Kidney epithelial cell (primary cell): ENCODE measurements around the gene GPC1. TPM values are rescaled to one million over a fixed set of nuclear protein-coding genes. Genes with fewer than 3 reads are reported as not detected.

Experiments
- DNase-seq: peaks from one replicate; pipeline ENCODE4 v3.0.0-alpha.2; 2010; ENCODE audit warnings: low read depth
- H3K27me3 ChIP-seq: 2 replicates; pipeline ENCODE4 v1.6.0; 2011; ENCODE audit warnings: low read length; ENCODE audit not compliant: control insufficient read depth, insufficient read depth
- H3K36me3 ChIP-seq: 2 replicates; pipeline ENCODE4 v1.5.1; 2011; ENCODE audit warnings: low read length; ENCODE audit not compliant: control insufficient read depth, insufficient read depth
- H3K4me3 ChIP-seq: 2 replicates; pipeline ENCODE4 v1.5.1; 2011; ENCODE audit warnings: low read depth, mild to moderate bottlenecking, control low read depth, low read length
- total RNA-seq: library from RNA; depleted of rRNA; stranded (reverse); fragments of >200 nt; gene quantifications from 2 replicates; pipeline ENCODE4 v1.2.3, GENCODE V29; 2015
- TF ChIP-seq, protein P1 (sequence below): IDR thresholded peaks from 2 replicates; pipeline ENCODE4 v1.5.1; 2011; ENCODE audit warnings: mild to moderate bottlenecking, moderate library complexity, low read length, control low read depth, inconsistent platforms; ENCODE audit not compliant: insufficient read depth, poor library complexity, severe bottlenecking

The GPC1 gene
- total RNA-seq, 1 donor from 2014 or later, result 75.2 TPM

DNA sequence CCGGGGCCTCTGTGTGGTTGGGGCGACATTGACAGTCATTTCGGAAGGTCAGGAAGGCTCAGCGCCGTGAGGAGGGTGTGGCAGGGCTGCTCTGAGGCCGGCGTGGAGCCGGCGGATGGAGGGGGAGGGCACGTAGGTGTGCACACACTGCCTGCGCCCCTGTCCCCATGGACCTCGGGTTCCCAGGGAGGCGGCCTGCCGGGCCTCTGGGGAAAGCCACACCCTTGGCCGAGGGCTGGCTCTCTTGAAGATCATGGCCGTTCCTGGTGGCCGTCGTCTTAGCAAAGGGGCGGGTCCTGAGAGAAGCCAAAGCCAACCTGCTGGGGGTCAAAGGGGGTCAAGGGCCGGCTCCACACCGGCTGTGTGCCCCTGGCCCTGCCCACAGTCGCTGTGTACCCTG is 11.9 kb downstream of the GPC1 start:
- no peak for DNase-seq
- TF ChIP-seq, protein P1, sequence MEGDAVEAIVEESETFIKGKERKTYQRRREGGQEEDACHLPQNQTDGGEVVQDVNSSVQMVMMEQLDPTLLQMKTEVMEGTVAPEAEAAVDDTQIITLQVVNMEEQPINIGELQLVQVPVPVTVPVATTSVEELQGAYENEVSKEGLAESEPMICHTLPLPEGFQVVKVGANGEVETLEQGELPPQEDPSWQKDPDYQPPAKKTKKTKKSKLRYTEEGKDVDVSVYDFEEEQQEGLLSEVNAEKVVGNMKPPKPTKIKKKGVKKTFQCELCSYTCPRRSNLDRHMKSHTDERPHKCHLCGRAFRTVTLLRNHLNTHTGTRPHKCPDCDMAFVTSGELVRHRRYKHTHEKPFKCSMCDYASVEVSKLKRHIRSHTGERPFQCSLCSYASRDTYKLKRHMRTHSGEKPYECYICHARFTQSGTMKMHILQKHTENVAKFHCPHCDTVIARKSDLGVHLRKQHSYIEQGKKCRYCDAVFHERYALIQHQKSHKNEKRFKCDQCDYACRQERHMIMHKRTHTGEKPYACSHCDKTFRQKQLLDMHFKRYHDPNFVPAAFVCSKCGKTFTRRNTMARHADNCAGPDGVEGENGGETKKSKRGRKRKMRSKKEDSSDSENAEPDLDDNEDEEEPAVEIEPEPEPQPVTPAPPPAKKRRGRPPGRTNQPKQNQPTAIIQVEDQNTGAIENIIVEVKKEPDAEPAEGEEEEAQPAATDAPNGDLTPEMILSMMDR, result no peak
- Histone ChIP-seq H3K27me3 (peaks cover 7% of the 10 kb centered on the region), H3K36me3 (no peaks in the 10 kb centered on the region), H3K4me3 (no peak overlapping the region)

DNA sequence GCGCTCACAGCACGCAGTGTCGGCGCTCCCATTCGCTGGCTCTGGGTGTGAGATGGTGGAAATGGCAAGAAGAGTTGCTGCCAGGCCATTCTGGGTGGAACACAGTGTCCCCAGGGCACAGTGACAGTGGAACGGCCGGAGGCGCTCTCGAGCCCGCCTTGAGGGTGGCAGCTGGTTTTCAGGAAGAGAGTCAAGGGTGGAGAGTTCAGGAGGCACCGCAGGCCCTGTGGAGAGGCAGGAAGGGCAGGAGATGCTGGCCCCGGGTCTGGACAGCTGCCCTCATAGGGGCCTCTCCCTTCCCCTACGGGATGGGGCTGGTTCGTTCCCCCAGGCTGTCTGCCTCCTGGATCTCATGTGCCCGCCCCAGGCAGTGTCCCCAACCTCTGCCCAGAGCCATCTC is 12.5 kb downstream of the GPC1 start:
- TF ChIP-seq, protein P1, result no peak
- Histone ChIP-seq H3K27me3 (peaks cover 9% of the 10 kb centered on the region), H3K36me3 (no peaks in the 10 kb centered on the region), H3K4me3 (no peak overlapping the region)
- no peak for DNase-seq

DNA sequence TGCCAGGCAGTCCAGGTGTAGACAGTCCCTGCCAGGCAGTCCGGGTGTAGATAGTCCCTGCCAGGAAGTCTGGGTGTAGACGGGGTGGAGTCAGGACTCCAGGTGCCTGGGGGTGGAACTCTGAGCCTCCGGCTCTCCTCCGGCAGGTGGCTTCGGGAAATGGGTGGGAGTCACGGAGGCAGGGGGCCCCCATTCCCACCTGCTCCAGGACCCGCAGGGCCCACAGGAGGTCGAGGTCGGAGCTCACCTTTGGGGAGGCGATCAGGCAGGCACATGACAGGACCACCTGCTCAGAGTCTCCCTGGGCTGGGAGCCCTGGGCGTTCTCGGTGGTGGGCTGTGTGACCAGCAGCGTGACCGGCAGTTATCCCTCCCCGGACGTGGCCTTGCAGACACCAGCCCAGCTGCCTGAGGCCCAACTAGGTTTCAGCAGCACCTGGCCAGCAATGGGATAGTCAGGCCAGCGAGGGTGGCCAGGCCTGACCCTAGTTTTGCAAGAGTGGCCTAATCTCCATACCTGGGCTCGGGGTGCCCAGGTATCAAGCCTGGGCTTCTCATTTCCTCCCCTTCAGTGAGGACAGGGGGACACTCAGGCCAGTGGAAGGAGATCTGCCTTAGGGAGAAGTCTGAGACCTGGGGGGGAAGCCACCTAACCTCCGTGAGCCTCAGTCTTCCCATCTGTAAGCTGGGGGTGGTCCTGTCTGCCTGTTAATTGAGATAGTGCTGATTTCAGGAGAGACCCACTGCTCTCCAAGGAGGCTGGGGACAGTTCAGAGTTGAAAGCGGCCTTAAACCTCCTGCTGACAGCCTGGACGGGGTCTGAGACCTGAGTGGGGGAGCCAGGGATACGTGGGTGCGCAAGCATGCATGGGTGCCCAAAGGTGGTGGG is 13.2 kb downstream of the GPC1 start:
- H3K36me3 ChIP-seq, result no peaks in the 10 kb centered on the region
- no peak overlapping the region for H3K4me3 ChIP-seq
- H3K27me3 ChIP-seq, result peaks cover 11% of the 10 kb centered on the region
- DNase-seq, result no peak
- TF ChIP-seq, protein P1, result no peak

DNA sequence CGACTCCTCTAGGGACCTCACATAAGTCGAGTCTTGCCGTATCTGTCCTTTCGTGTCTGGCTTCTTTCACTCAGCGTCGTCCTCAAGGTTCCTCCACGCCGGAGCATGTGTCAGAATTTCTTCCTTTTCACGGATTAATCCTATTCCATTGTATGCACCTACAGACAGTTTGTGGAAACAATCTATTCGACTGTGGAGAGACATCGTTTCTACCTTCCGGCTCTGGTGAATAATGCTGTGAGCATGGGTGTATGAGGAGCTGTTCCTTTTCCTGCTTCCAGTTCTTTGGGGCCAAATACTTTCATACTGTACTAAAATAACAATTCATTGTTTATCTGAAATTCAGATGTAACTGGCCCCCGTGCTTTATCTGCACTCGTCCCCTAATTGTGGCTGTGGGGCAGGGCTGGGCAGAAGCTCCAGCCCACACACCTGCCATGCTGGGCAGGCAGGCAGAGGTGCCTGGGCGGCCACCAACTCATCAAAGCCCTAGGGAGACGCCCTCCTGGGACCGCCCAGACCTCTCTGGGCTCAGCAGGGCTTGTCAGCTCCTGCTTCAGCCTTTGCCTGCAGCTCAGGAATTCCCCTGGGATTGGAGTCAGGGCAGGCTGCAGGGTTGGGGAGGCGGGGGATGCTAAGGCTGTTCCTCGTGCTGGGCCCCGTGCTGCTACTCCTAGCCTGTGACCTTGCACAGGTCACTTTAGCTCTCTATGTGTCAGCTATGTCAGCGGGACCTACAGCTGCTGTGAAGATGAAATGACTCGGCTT is 14.5 kb downstream of the GPC1 start:
- no peak overlapping the region for H3K4me3 ChIP-seq
- peaks cover 24% of the 10 kb centered on the region for H3K27me3 ChIP-seq
- DNase-seq, result no peak
- no peaks in the 10 kb centered on the region for H3K36me3 ChIP-seq
- TF ChIP-seq, protein P1, result no peak

DNA sequence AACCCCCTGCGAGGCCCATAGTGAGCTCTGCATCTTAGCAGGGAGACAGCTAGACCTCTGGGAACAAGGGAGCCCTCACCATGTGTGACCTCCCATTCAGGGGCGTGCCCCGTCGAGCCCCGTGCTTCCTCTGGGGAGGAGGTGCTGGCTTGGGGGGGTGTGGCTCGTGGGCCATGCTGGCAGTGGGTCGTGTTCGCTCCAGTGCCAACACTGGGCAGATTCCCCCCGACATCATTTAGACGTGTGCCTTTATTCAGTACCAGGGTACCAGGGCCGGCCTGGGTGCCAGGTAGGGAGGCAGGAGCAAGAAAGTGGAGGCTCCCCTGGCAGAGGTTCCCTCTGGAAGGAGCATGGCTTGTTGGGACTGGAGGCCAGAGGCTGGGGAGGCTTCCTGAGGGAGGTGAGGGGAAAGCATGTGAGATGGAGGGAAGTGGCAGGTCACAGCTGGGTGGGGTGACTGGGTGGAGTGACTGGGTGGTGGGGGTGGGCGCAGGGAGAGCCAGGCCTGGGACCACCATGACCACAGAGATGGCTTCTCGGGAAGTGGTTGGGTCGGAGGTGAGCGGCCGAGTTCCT is 15.2 kb downstream of the GPC1 start:
- Histone ChIP-seq H3K36me3 (no peaks in the 10 kb centered on the region), H3K27me3 (peaks cover 30% of the 10 kb centered on the region), H3K4me3 (no peak overlapping the region)
- DNase-seq, result no peak
- TF ChIP-seq, protein P1, result no peak
